IMR-90 (cell line): ENCODE data around the gene THAP5. TPM values are rescaled to one million over a fixed set of nuclear protein-coding genes. Genes with fewer than 3 reads are reported as not detected.

Experiments
- ATAC-seq: fragments of 200-7000 bp; cut with Tn5 transposase; 2 replicates; pipeline ENCODE4 v1.9.1; 2020; ENCODE audit warnings: low read depth, mild to moderate bottlenecking, moderate library complexity
- BruUV-seq: library from RNA; stranded (reverse); fragments of 400-500 nt; replicated peaks from 2 replicates; lab custom pipeline; 2021; lab: Mats Ljungman, UMichigan
- CTCF ChIA-PET: fragments of 300-600 bp; formaldehyde crosslinking; extraction: SDS; loops from one replicate; lab custom pipeline; 2021; ENCODE audit warnings: antibody characterized with exemption; lab: Yijun Ruan, JAX
- POLR2A ChIA-PET: fragments of 300-600 bp; sonication (Branson Sonifier 250); formaldehyde crosslinking; loops from one replicate; lab custom pipeline; 2022; ENCODE audit warnings: antibody characterized with exemption; ENCODE audit not compliant: unreplicated experiment; lab: Charles Lee
- DNase-seq: peaks from one replicate; pipeline ENCODE4 v3.0.0; 2013
- H2AFZ ChIP-seq: replicated peaks from 2 replicates; pipeline ENCODE3; 2013; ENCODE audit warnings: low read length, mild to moderate bottlenecking; ENCODE audit not compliant: poor library complexity
- H2AK5ac ChIP-seq: 2 replicates; pipeline ENCODE4 v1.6.1; 2013; ENCODE audit warnings: low read depth, low read length, inconsistent platforms
- H2AK9ac ChIP-seq: replicated peaks from 2 replicates; pipeline ENCODE3; 2013; ENCODE audit warnings: mild to moderate bottlenecking, low read depth, low read length, moderate library complexity; ENCODE audit not compliant: poor library complexity
- H2BK120ac ChIP-seq: 2 replicates; pipeline ENCODE4 v1.6.1; 2013; ENCODE audit warnings: low read depth, low read length, inconsistent platforms
- H2BK15ac ChIP-seq: 3 replicates; pipeline ENCODE4 v1.6.1; 2013; ENCODE audit warnings: low read depth, low read length, inconsistent platforms
- H2BK20ac ChIP-seq: 2 replicates; pipeline ENCODE4 v1.6.1; 2013; ENCODE audit warnings: low read depth, mild to moderate bottlenecking, inconsistent platforms, low read length, moderate library complexity
- H2BK5ac ChIP-seq: 2 replicates; pipeline ENCODE4 v1.6.1; 2013; ENCODE audit warnings: mild to moderate bottlenecking, low read depth, low read length, inconsistent platforms; ENCODE audit not compliant: poor library complexity, severe bottlenecking
- H3K14ac ChIP-seq: replicated peaks from 2 replicates; pipeline ENCODE4 v1.6.1; 2013; ENCODE audit warnings: low read depth, low read length, inconsistent platforms
- H3K18ac ChIP-seq: 2 replicates; pipeline ENCODE4 v1.6.1; 2013; ENCODE audit warnings: low read depth, low read length, control low read depth
- H3K23ac ChIP-seq: 2 replicates; pipeline ENCODE4 v1.6.1; 2013; ENCODE audit warnings: low read depth, low read length, inconsistent platforms
- H3K27ac ChIP-seq: 2 replicates; pipeline ENCODE4 v1.5.1; 2013; ENCODE audit warnings: mild to moderate bottlenecking, control low read depth, low read length; ENCODE audit not compliant: insufficient read depth
- H3K27me3 ChIP-seq: 2 replicates; pipeline ENCODE4 v1.6.1; 2013; ENCODE audit warnings: low read length; ENCODE audit not compliant: control insufficient read depth, insufficient read depth
- H3K36me3 ChIP-seq: 2 replicates; pipeline ENCODE4 v1.6.1; 2013; ENCODE audit warnings: low read length, mixed read lengths; ENCODE audit not compliant: control insufficient read depth, insufficient read depth
- H3K4ac ChIP-seq: 2 replicates; pipeline ENCODE4 v1.6.1; 2013; ENCODE audit warnings: low read depth, low read length, inconsistent platforms
- H3K4me1 ChIP-seq: 2 replicates; pipeline ENCODE4 v1.6.1; 2013; ENCODE audit warnings: low read length, mixed read lengths; ENCODE audit not compliant: control insufficient read depth, insufficient read depth
- H3K4me2 ChIP-seq: 2 replicates; pipeline ENCODE4 v1.6.1; 2013; ENCODE audit warnings: low read depth, mild to moderate bottlenecking, control low read depth, low read length, moderate library complexity
- H3K4me3 ChIP-seq: 2 replicates; pipeline ENCODE4 v1.5.1; 2013; ENCODE audit warnings: low read depth, mild to moderate bottlenecking, control low read depth, low read length, moderate library complexity; ENCODE audit not compliant: insufficient read depth
- H3K56ac ChIP-seq: 2 replicates; pipeline ENCODE4 v1.6.1; 2013; ENCODE audit warnings: low read length, inconsistent platforms; ENCODE audit not compliant: insufficient read depth; ENCODE audit errors: extremely low read depth
- H3K79me1 ChIP-seq, 2 experiments: 2 replicates each; pipeline ENCODE4 v1.6.1; 2013; ENCODE audit warnings: low read length in 2 of 2, inconsistent platforms in 1 of 2, low read depth in 1 of 2
- H3K9ac ChIP-seq: 2 replicates; pipeline ENCODE4 v1.6.1; 2013; ENCODE audit warnings: low read depth, low read length, control low read depth
- H3K9me1 ChIP-seq: 2 replicates; pipeline ENCODE4 v1.6.1; 2013; ENCODE audit warnings: low read length, inconsistent platforms; ENCODE audit not compliant: insufficient read depth
- H3K9me3 ChIP-seq: 2 replicates; pipeline ENCODE4 v1.6.1; 2013; ENCODE audit warnings: low read length; ENCODE audit not compliant: control insufficient read depth, insufficient read depth
- H4K20me1 ChIP-seq: 2 replicates; pipeline ENCODE4 v1.6.1; 2013; ENCODE audit warnings: low read length, inconsistent platforms; ENCODE audit not compliant: insufficient read depth
- H4K5ac ChIP-seq: 2 replicates; pipeline ENCODE4 v1.6.1; 2013; ENCODE audit warnings: mild to moderate bottlenecking, low read depth, low read length, control low read depth
- H4K8ac ChIP-seq, 2 experiments: 2 replicates each; pipeline ENCODE4 v1.6.1; 2013; ENCODE audit warnings: low read depth in 2 of 2, low read length in 2 of 2, control low read depth in 1 of 2, inconsistent platforms in 1 of 2
- H4K91ac ChIP-seq: 2 replicates; pipeline ENCODE4 v1.6.1; 2013; ENCODE audit warnings: low read depth, low read length, inconsistent platforms; ENCODE audit not compliant: insufficient read depth
- BHLHE40 ChIP-seq: fragments of 150-350 bp; IDR thresholded peaks from 2 replicates; pipeline ENCODE4 v1.6.1; 2016; ENCODE audit warnings: mild to moderate bottlenecking, low read depth, low read length
- CEBPB ChIP-seq: IDR thresholded peaks from 2 replicates; pipeline ENCODE4 v1.6.1; 2012; ENCODE audit warnings: low read depth, low read length, improper control_type of control experiment
- CHD1 ChIP-seq: IDR thresholded peaks from 2 replicates; pipeline ENCODE4 v1.6.1; 2012; ENCODE audit warnings: low read depth, low read length, improper control_type of control experiment
- FOS ChIP-seq: fragments of 150-350 bp; IDR thresholded peaks from 2 replicates; pipeline ENCODE4 v1.6.1; 2016; ENCODE audit warnings: low read depth, low read length
- MAZ ChIP-seq: IDR thresholded peaks from 2 replicates; pipeline ENCODE4 v1.6.1; 2012; ENCODE audit warnings: low read depth, mild to moderate bottlenecking, low read length, improper control_type of control experiment, moderate library complexity, borderline replicate concordance
- NFE2L2 ChIP-seq: fragments of 150-350 bp; IDR thresholded peaks from 2 replicates; pipeline ENCODE4 v1.6.1; 2016; ENCODE audit warnings: low read depth, mild to moderate bottlenecking, low read length
- RAD21 ChIP-seq: IDR thresholded peaks from 2 replicates; pipeline ENCODE4 v1.6.1; 2012; ENCODE audit warnings: low read length, improper control_type of control experiment
- RFX5 ChIP-seq: IDR thresholded peaks from 2 replicates; pipeline ENCODE4 v1.8.0; 2012; ENCODE audit warnings: low read depth, mild to moderate bottlenecking, low read length, moderate library complexity
- WGBS, 2 experiments: methylation state at CpG; one replicate each; pipeline versions ENCODE4 v1.1.5 to v1.1.7; 2013; ENCODE audit warnings: missing lambda C conversion rate in 2 of 2; ENCODE audit not compliant: insufficient read length in 1 of 2; ENCODE audit errors: extremely low coverage in 2 of 2; 5-methylcytosine and 5-hydroxymethylcytosine counted together
- dilution Hi-C: fragments of 300-500 bp; cut with HindIII; formaldehyde crosslinking; loops from one replicate; pipeline ENCODE4 v1.14.3; 2018; ENCODE audit warnings: low sequenced_read_pairs; ENCODE audit not compliant: unreplicated experiment
- in situ Hi-C: fragments of 300-500 bp; cut with MboI; formaldehyde crosslinking; loops from 3 replicates; pipeline ENCODE4 v1.14.3; 2019; ENCODE audit warnings: low sequenced_read_pairs, inconsistent platforms, mixed read lengths
- intact Hi-C: fragments of 100-400 bp; cut with micrococcal nuclease; formaldehyde crosslinking; loops from 2 replicates; pipeline ENCODE4 v1.10.0; 2022
- polyA plus RNA-seq, 3 experiments: library from polyadenylated mRNA; depleted of rRNA; stranded (reverse); fragments of >200 nt; gene quantifications; 2 replicates each; pipeline ENCODE4 v1.2.3, GENCODE V29; 2012; ENCODE audit warnings: low replicate concordance in 1 of 3
- total RNA-seq: library from RNA; depleted of rRNA; stranded (reverse); fragments of >200 nt; gene quantifications from 2 replicates; pipeline ENCODE4 v1.2.3, GENCODE V29; 2012
- TF ChIP-seq, protein P1 (sequence below): fragments of 150-350 bp; IDR thresholded peaks from 2 replicates; pipeline ENCODE4 v1.6.1; 2016; ENCODE audit warnings: low read depth, mild to moderate bottlenecking, low read length, moderate library complexity, borderline replicate concordance
- TF ChIP-seq, protein P2 (sequence below): fragments of 150-350 bp; IDR thresholded peaks from 2 replicates; pipeline ENCODE4 v1.6.1; 2017; ENCODE audit warnings: mild to moderate bottlenecking, antibody characterized with exemption, low read length, low read depth

The THAP5 gene
- total and polyA plus RNA-seq, 2 of the 4 experiments (the other 2 are of a cell fraction), result 6.7 to 23.7 TPM

DNA sequence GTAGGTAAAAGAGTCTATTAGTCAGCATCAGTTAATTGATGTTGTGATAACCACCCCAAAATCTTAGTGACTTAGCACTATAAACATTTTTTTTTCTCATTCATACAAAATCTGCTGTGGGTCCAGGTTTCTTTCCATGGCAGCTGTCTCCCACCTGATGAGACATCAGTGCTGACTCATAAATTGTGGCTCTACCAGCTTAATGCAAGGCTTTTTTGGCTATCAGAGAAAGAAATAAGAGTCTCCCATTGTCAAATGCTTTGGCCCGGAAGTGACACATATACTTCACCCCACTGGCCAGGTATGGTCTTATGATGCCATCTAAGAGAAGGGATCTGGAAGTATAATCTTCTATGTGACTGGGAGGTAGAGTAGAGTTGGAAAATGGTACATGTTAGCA lies 14.7 kb upstream of the THAP5 start:
- Histone ChIP-seq H3K18ac (no peak overlapping the region), H3K9me3 (peaks cover 3% of the 10 kb centered on the region; the same call in 1 of the 2 replicates), H2AK5ac (no peak overlapping the region), H3K4me2 (no peak overlapping the region), H2AK9ac (no peak overlapping the region), H4K20me1 (no peaks in the 10 kb centered on the region), H3K27ac (no peak overlapping the region), H3K56ac (no peak overlapping the region), H2BK120ac (no peak overlapping the region), H4K5ac (no peak overlapping the region), H2AFZ (no peak overlapping the region), H2BK15ac (no peak overlapping the region), H3K4me1 (no peaks in the 10 kb centered on the region), H3K9ac (no peak overlapping the region), H3K9me1 (no peaks in the 10 kb centered on the region), H3K4ac (no peak overlapping the region), H4K91ac (no peak overlapping the region), H3K27me3 (no peaks in the 10 kb centered on the region), H3K36me3 (0 out of 2 replicates have a peak, but pooled peaks cover under 1% of the 10 kb centered on the region), H2BK20ac (no peak overlapping the region), H3K23ac (no peak overlapping the region), H2BK5ac (no peak overlapping the region), H3K4me3 (no peak overlapping the region), H4K8ac (no peak overlapping the region), H3K14ac (no peak overlapping the region), H3K79me1 (no peaks in the 10 kb centered on the region)
- in situ Hi-C loops (no loop called here), dilution Hi-C loops (no loop called here), intact Hi-C loops (no loop called here)
- WGBS, 2 experiments, result no CpG with 5 or more reads among the region's 1 CpG
- no peak for TF ChIP-seq RAD21
- TF ChIP-seq CEBPB, result no peak
- TF ChIP-seq FOS, result no peak
- TF ChIP-seq, protein P1, sequence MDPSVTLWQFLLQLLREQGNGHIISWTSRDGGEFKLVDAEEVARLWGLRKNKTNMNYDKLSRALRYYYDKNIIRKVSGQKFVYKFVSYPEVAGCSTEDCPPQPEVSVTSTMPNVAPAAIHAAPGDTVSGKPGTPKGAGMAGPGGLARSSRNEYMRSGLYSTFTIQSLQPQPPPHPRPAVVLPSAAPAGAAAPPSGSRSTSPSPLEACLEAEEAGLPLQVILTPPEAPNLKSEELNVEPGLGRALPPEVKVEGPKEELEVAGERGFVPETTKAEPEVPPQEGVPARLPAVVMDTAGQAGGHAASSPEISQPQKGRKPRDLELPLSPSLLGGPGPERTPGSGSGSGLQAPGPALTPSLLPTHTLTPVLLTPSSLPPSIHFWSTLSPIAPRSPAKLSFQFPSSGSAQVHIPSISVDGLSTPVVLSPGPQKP, result no peak
- TF ChIP-seq NFE2L2, result no peak
- no peak for TF ChIP-seq MAZ
- no peak for TF ChIP-seq BHLHE40
- no peak for TF ChIP-seq RFX5
- TF ChIP-seq CHD1, result no peak
- TF ChIP-seq, protein P2, sequence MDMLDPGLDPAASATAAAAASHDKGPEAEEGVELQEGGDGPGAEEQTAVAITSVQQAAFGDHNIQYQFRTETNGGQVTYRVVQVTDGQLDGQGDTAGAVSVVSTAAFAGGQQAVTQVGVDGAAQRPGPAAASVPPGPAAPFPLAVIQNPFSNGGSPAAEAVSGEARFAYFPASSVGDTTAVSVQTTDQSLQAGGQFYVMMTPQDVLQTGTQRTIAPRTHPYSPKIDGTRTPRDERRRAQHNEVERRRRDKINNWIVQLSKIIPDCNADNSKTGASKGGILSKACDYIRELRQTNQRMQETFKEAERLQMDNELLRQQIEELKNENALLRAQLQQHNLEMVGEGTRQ, result no peak
- DNase-seq, result no peak
- BruUV-seq, result no TSS peak
- no peak for ATAC-seq
- CTCF ChIA-PET, result no interaction called here
- POLR2A ChIA-PET, result no interaction called here
